DMS79 (cell line): ENCODE data around the gene IL22RA1.
A peak's percentile ranks its signal among the peaks of the same experiment; 100 is the strongest.

ENCODE experiments used
- DNase-seq: peaks from one replicate; lab custom pipeline; 2025; lab: John Stamatoyannopoulos, UW

IL22RA1 gene

DNA sequence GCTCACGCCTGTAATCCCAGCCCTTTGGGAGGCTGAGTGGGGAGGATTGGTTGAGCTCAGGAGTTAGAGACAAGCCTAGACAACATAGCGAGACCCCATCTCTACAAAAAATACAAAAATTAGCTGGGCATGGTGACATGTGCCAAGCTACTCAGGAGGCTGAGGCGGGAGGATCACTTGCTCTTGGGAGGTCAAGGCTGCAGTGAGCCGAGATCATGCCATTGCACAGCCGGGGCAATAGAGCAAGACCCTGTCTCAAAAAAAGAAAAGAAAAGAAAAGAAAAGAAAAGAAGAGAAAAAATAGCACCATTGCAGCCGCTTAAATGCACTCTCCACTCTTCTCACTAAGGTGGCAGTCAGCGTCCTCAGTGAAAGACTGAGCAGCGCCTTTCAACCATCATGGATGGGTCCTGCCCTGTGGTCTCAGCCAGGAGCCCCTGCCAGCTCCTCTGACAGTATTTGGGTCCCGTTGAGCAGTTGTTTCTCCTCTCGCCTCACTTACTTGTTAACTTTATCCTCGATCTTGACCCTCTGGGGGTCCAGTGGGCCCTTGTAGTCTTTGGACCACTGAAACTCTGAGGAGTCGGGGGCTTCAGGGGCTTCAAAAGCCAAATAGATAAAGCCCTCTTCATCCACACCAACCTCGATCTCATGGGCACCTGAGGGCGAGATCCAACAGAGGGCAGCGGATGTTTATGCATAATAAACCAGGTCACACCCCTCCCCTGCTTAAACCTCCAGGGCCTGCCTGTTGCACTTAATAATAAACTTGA, 67.9 kb downstream of the IL22RA1 start:
- DNase-seq: no peak

DNA sequence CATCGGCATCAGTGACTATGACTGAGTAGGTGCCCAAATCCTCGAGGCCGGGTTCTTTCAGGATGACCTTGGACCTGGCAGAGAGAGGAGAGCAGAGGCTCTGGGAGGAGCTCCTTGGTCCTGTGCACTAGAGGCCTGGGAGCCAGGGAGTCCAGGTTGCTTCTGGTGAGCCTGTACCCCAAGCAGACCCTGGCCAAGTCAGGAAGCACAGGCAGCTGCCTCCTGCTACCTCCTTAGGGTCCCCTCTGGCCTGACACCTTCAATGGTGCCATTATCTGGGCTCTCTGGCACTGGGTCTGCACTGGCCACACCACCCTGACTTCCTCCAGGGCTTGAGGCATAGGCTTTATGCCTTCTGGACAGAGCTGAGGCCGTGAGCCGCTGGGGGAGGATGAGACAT, 68.7 kb downstream of the IL22RA1 start:
- DNase-seq: no peak

DNA sequence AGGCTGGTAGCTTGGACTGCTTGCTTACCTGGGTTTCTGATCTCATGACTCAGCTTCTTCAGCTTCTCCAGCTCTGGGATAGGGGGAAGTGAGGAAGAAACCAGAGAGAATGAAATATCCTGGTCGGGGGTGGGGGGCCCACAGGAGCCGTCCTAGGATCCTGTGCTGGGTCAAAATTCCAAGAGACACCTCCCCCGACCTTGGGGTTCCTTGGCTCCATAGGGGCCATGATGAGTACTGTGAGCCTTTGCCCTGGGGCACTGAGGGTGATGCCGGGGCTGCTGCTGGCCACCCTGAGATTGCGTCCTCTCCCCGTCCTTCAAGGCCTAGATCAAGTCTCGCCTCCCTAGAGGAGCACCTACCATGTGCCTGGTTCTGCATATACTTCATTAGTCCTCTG, 71.0 kb downstream of the IL22RA1 start:
- no peak for DNase-seq

DNA sequence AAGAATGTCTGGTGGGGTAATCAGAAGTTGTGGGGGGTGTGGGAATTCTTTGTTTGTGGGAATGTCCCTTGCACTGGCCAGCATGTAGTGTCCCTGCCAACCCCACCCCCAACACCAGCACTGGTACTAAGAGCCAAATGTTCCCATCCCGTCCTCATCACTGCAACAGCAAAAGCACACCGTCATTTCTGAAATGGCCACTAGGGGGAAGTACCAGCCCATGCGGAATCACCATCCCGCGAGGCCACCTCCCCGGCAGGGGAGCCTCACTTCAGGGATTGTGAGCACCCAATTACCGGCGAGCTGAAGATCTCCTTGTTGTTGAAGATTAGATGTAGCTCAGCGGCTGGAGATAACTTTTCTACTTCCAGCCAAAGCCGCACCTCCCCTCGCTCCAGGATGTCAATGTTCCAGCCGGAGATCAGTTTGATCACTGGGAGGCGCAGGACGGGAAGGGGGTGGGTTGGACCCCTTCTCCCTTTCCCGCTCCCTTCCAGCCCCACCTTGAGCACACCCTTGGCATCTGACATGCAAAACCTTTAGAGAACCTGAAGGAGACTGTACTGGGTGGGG, 72.0 kb downstream of the IL22RA1 start:
- DNase-seq: peak; percentile 83

DNA sequence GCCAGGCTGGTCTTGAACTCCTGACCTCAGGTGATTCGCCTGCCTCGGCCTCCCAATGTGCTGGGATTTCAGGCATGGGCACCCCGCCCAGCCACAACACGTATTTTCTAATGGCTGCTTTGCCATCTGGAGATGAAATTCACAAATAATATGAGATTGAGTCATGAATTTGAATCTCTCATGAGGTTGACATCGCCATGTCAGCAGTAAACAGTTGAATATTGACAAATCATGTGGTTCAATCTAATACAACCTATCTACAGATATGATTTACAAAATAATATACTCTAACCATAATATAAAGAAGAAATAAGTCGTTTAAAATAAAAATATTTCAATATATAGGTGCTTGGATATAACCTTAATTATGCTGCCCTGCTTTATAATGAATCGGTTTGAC, 73.1 kb downstream of the IL22RA1 start:
- no peak for DNase-seq
